ENCODE measurements around the gene LCE3A. TPM values are rescaled to one million over a fixed set of nuclear protein-coding genes. Genes with fewer than 3 reads are reported as not detected.
"Not testable (repeated sequence)": the region's sequence is repeated elsewhere in the genome, so short reads cannot be mapped to it uniquely, and the experiment has no call there.

Gene LCE3A
- polyA plus RNA-seq, 3 donors = not detected

- DNase-seq (ENCODE audit: extremely low read depth in 1 of 11, low read depth in 9 of 11, low spot score in 4 of 11) = no peak
Observed at GRCh38 chr1:152582647-152583046, 40.3 kb downstream of the LCE3A start.

DNA sequence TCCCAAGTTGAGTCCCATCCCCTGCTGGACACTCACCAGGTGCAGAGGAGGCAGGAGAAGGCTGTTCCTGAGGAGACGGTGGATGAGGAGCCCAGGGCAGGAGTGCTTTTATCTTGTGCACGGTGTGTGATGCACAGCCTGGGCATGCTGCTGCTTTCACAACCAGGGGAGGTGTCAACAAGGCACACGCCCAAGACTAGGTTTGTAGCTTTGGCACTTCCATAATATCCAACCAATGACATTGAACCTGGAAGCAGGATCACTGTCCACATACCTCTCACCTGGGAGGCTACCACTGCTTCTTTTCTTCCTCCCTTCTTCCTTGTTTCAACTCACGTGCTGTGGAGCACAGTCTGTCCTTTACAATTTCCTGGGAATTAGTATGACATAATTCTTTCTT lies 42.5 kb downstream of the LCE3A start, which contains the start of gene LCE3D:
TSS of gene LCE3D (minus strand) at position 84 of the 400 bp plus-strand sequence. CDS start 580 bp downstream, outside the sequence.
- DNase-seq (ENCODE audit: extremely low read depth in 1 of 11, low read depth in 9 of 11, low spot score in 4 of 11) = no peak

GRCh38 chr1:152579526-152579925 lies 43.4 kb downstream of the LCE3A start:
- not testable (repeated sequence) for DNase-seq (ENCODE audit: extremely low read depth in 1 of 11, low read depth in 9 of 11, low spot score in 4 of 11)

DNA sequence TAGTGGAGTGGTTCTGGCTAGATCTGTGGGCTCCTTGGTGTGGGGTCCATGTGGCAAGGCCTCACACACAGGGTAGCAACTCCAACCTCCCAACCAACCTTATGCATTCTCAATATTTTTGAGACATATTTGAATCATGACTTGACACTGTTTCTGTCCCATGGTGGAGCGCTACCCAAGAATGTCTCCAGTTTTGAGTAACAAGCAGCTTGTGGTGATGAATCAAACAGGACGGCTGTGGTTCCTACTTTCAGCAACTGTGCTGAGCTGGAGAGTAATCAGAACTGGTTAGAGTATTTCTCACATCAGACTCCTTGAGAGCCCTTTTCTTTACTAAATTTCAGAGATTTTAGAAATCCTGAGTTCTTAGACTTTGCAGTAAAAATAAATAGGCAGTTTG lies 45.7 kb downstream of the LCE3A start:
- no peak for DNase-seq (ENCODE audit: extremely low read depth in 1 of 11, low read depth in 9 of 11, low spot score in 4 of 11)

Other genes starting within 250 kb of the LCE3A start
- gene CRNN, start 208.8 kb downstream of the LCE3A start, polyA plus RNA-seq (ENCODE audit: insufficient read length in 3 of 3) = not detected
- not detected for gene LCE5A, start 112.3 kb downstream of the LCE3A start, polyA plus RNA-seq (ENCODE audit: insufficient read length in 3 of 3)
- gene CRCT1, start 108.6 kb downstream of the LCE3A start, polyA plus RNA-seq (ENCODE audit: insufficient read length in 3 of 3) = not detected
- not detected for gene LCE3E, start 56.3 kb downstream of the LCE3A start, polyA plus RNA-seq (ENCODE audit: insufficient read length in 3 of 3)
- not detected for gene LCE3D, start 42.6 kb downstream of the LCE3A start, polyA plus RNA-seq (ENCODE audit: insufficient read length in 3 of 3)
- not detected for gene LCE3C, start 22.9 kb downstream of the LCE3A start, polyA plus RNA-seq (ENCODE audit: insufficient read length in 3 of 3)
- not detected for gene LCE3B, start 9.3 kb downstream of the LCE3A start, polyA plus RNA-seq (ENCODE audit: insufficient read length in 3 of 3)
- not detected for gene LCE2D, start 40.3 kb upstream of the LCE3A start, polyA plus RNA-seq (ENCODE audit: insufficient read length in 3 of 3)
- not detected for gene LCE2C, start 52.2 kb upstream of the LCE3A start, polyA plus RNA-seq (ENCODE audit: insufficient read length in 3 of 3)
- not detected for gene LCE2B, start 63.0 kb upstream of the LCE3A start, polyA plus RNA-seq (ENCODE audit: insufficient read length in 3 of 3)
- not detected for gene LCE2A, start 75.2 kb upstream of the LCE3A start, polyA plus RNA-seq (ENCODE audit: insufficient read length in 3 of 3)
- not detected for gene LCE4A, start 85.1 kb upstream of the LCE3A start, polyA plus RNA-seq (ENCODE audit: insufficient read length in 3 of 3)
- not detected for gene KPRP, start 134.9 kb upstream of the LCE3A start, polyA plus RNA-seq (ENCODE audit: insufficient read length in 3 of 3)
- not detected for gene LCE1F, start 152.0 kb upstream of the LCE3A start, polyA plus RNA-seq (ENCODE audit: insufficient read length in 3 of 3)
- not detected for gene LCE1E, start 163.2 kb upstream of the LCE3A start, polyA plus RNA-seq (ENCODE audit: insufficient read length in 3 of 3)
- not detected for gene LCE1D, start 173.6 kb upstream of the LCE3A start, polyA plus RNA-seq (ENCODE audit: insufficient read length in 3 of 3)
- gene LCE1C, start 183.5 kb upstream of the LCE3A start, polyA plus RNA-seq (ENCODE audit: insufficient read length in 3 of 3) = not detected
- not detected for gene LCE1B, start 188.9 kb upstream of the LCE3A start, polyA plus RNA-seq (ENCODE audit: insufficient read length in 3 of 3)
- not detected for gene LCE1A, start 204.4 kb upstream of the LCE3A start, polyA plus RNA-seq (ENCODE audit: insufficient read length in 3 of 3)
- gene LCE6A, start 219.8 kb upstream of the LCE3A start, polyA plus RNA-seq (ENCODE audit: insufficient read length in 3 of 3) = not detected
- gene LCE7A, start 236.9 kb upstream of the LCE3A start, polyA plus RNA-seq (ENCODE audit: insufficient read length in 3 of 3) = not detected

Measured in renal cortex interstitium (tissue), 11 donors.